SK-N-SH (cell line): ENCODE data around the gene SNCAIP. TPM values are rescaled to one million over a fixed set of nuclear protein-coding genes. Genes with fewer than 3 reads are reported as not detected.

ENCODE experiments used
- CTCF ChIA-PET: fragments of 300-600, 350-600 bp; formaldehyde crosslinking; extraction: SDS; loops from one replicate; lab custom pipeline; 2021; lab: Yijun Ruan, JAX
- POLR2A ChIA-PET: fragments of 350-600 bp; sonication (Branson Sonifier 250); formaldehyde crosslinking; extraction: SDS; loops from one replicate; lab custom pipeline; 2020; ENCODE audit warnings: antibody characterized with exemption, inconsistent platforms; lab: Yijun Ruan, JAX
- DNase-seq: peaks from one replicate; pipeline ENCODE4 v3.0.0; 2012
- H2AFZ ChIP-seq: fragments of 200-600 bp; sonication (generic); 2 replicates; pipeline ENCODE4 v1.8.1; 2016; ENCODE audit warnings: antibody characterized with exemption, mild to moderate bottlenecking, low read depth
- H3F3A ChIP-seq: fragments of 200-600 bp; sonication (generic); replicated peaks from 2 replicates; pipeline ENCODE3; 2016; ENCODE audit warnings: antibody characterized with exemption, mild to moderate bottlenecking; ENCODE audit not compliant: insufficient read depth
- H3K27ac ChIP-seq, 2 experiments: fragments of 200-500 bp in 1 of 2; fragments of 200-600 bp in 1 of 2; sonication (Bioruptor generic) in 1 of 2; sonication (generic), shearing (Covaris generic) in 1 of 2; 2 replicates each; pipeline versions ENCODE4 v1.5.1 to v1.6.1; 2014 to 2016; ENCODE audit warnings: low read depth in 2 of 2, inconsistent platforms in 1 of 2, low read length in 1 of 2, mild to moderate bottlenecking in 1 of 2, mixed read lengths in 1 of 2
- H3K27me3 ChIP-seq: fragments of 200-600 bp; sonication (generic), shearing (Covaris generic); 2 replicates; pipeline ENCODE4 v1.6.1; 2016; ENCODE audit warnings: mixed run types; ENCODE audit not compliant: insufficient read depth
- H3K36me3 ChIP-seq, 2 experiments: fragments of 200-500 bp in 1 of 2; fragments of 200-600 bp in 1 of 2; sonication (Bioruptor generic) in 1 of 2; sonication (generic) in 1 of 2; replicated peaks in 1 of 2; 2 replicates each; pipeline versions ENCODE3 to v1.5.1; 2014 to 2016; ENCODE audit warnings: low read length in 1 of 2, mild to moderate bottlenecking in 1 of 2; ENCODE audit not compliant: insufficient read depth in 2 of 2, control insufficient read depth in 1 of 2
- H3K4me1 ChIP-seq, 2 experiments: fragments of 200-500 bp in 1 of 2; fragments of 200-600 bp in 1 of 2; sonication (Bioruptor generic) in 1 of 2; sonication (generic), shearing (Covaris generic) in 1 of 2; 2 replicates each; pipeline versions ENCODE4 v1.5.1 to v1.6.1; 2014 to 2016; ENCODE audit warnings: low read depth in 1 of 2, low read length in 1 of 2, mixed run types in 1 of 2; ENCODE audit not compliant: insufficient read depth in 2 of 2, control insufficient read depth in 1 of 2
- H3K4me2 ChIP-seq: fragments of 200-600 bp; sonication (generic), shearing (Covaris generic); 2 replicates; pipeline ENCODE4 v1.6.1; 2017; ENCODE audit warnings: mixed run types
- H3K4me3 ChIP-seq, 2 experiments: fragments of 200-500 bp in 1 of 2; fragments of 200-600 bp in 1 of 2; sonication (Bioruptor generic) in 1 of 2; sonication (generic), shearing (Covaris generic) in 1 of 2; 2 replicates each; pipeline versions ENCODE4 v1.5.1 to v1.8.1; 2014 to 2016; ENCODE audit warnings: low read depth in 2 of 2, inconsistent platforms in 1 of 2, low read length in 1 of 2, mild to moderate bottlenecking in 1 of 2, mixed read lengths in 1 of 2, moderate library complexity in 1 of 2
- H3K79me2 ChIP-seq: fragments of 200-600 bp; sonication (generic); 2 replicates; pipeline ENCODE4 v1.8.1; 2017; ENCODE audit warnings: mild to moderate bottlenecking; ENCODE audit not compliant: insufficient read depth
- H3K9ac ChIP-seq: fragments of 200-600 bp; sonication (generic); 2 replicates; pipeline ENCODE4 v1.6.1; 2017; ENCODE audit warnings: mixed run types
- H3K9me2 ChIP-seq: fragments of 200-600 bp; sonication (generic); 2 replicates; pipeline ENCODE4 v1.6.1; 2017; ENCODE audit warnings: mixed run types
- H3K9me3 ChIP-seq: fragments of 200-600 bp; sonication (generic); 2 replicates; pipeline ENCODE4 v1.6.1; 2017; ENCODE audit warnings: mixed run types, mild to moderate bottlenecking, moderate library complexity
- H4K20me1 ChIP-seq: fragments of 200-600 bp; sonication (generic); 2 replicates; pipeline ENCODE4 v1.6.1; 2017; ENCODE audit warnings: mild to moderate bottlenecking, mixed run types; ENCODE audit not compliant: insufficient read depth
- EZH2phosphoT487 ChIP-seq: fragments of 200-600 bp; sonication (generic); IDR thresholded peaks from 2 replicates; pipeline ENCODE4 v1.6.1; 2017; ENCODE audit warnings: low read depth, mixed run types, mild to moderate bottlenecking, antibody characterized with exemption, moderate library complexity, borderline replicate concordance
- FOSL2 ChIP-seq: IDR thresholded peaks from 2 replicates; pipeline ENCODE4 v1.4.0; 2012; ENCODE audit warnings: low read depth, mild to moderate bottlenecking, moderate library complexity, borderline replicate concordance
- GATA2 ChIP-seq: sonication (generic); formaldehyde crosslinking; IDR thresholded peaks from 2 replicates; pipeline ENCODE4 v1.5.0; 2020; ENCODE audit warnings: mild to moderate bottlenecking, missing genetic modification reagents
- MEF2A ChIP-seq: IDR thresholded peaks from 2 replicates; pipeline ENCODE4 v1.4.0; 2012; ENCODE audit warnings: low read depth, borderline replicate concordance
- NFIC ChIP-seq: IDR thresholded peaks from 2 replicates; pipeline ENCODE4 v1.4.0; 2012; ENCODE audit warnings: borderline replicate concordance
- NRF1 ChIP-seq: IDR thresholded peaks from 2 replicates; pipeline ENCODE4 v1.6.1; 2012; ENCODE audit warnings: low read depth, mild to moderate bottlenecking, low read length
- RAD21 ChIP-seq: IDR thresholded peaks from 2 replicates; pipeline ENCODE4 v1.6.1; 2012; ENCODE audit warnings: mild to moderate bottlenecking, low read length
- RCOR1 ChIP-seq: fragments of 150-350 bp; IDR thresholded peaks from 2 replicates; pipeline ENCODE4 v1.6.1; 2017; ENCODE audit warnings: antibody characterized with exemption, low read length
- RFX5 ChIP-seq: IDR thresholded peaks from 2 replicates; pipeline ENCODE4 v1.6.1; 2012; ENCODE audit warnings: mild to moderate bottlenecking, improper control_type of control experiment, low read length
- RXRA ChIP-seq: IDR thresholded peaks from 2 replicates; pipeline ENCODE4 v1.4.0; 2012; ENCODE audit warnings: low read depth, mild to moderate bottlenecking, borderline replicate concordance
- TEAD4 ChIP-seq: IDR thresholded peaks from 2 replicates; pipeline ENCODE4 v1.4.0; 2012; ENCODE audit warnings: mild to moderate bottlenecking, borderline replicate concordance; ENCODE audit not compliant: insufficient read depth
- USF1 ChIP-seq: IDR thresholded peaks from 2 replicates; pipeline ENCODE4 v1.4.0; 2012; ENCODE audit warnings: low read depth, borderline replicate concordance
- YY1 ChIP-seq: IDR thresholded peaks from 2 replicates; pipeline ENCODE4 v1.4.0; 2012; ENCODE audit warnings: low read depth, mild to moderate bottlenecking
- WGBS: methylation state at CpG from one replicate; pipeline ENCODE4 v1.1.6; 2017; ENCODE audit warnings: low lambda C conversion rate; 5-methylcytosine and 5-hydroxymethylcytosine counted together
- polyA plus RNA-seq, 3 experiments: library from polyadenylated mRNA; depleted of rRNA; stranded (reverse); fragments of >200 nt; gene quantifications; 2 replicates each; pipeline ENCODE4 v1.2.3, GENCODE V29; 2012
- TF ChIP-seq, protein P1 (sequence below): IDR thresholded peaks from 2 replicates; pipeline ENCODE4 v1.4.0; 2012; ENCODE audit warnings: low read depth, borderline replicate concordance
- TF ChIP-seq, protein P2 (sequence below): fragments of 150-350 bp; IDR thresholded peaks from 2 replicates; pipeline ENCODE4 v1.6.1; 2016; ENCODE audit warnings: mild to moderate bottlenecking, low read depth, low read length

SNCAIP gene
- polyA plus RNA-seq, 1 of the 3 experiments (the other 2 are of a cell fraction) = not detected

DNA sequence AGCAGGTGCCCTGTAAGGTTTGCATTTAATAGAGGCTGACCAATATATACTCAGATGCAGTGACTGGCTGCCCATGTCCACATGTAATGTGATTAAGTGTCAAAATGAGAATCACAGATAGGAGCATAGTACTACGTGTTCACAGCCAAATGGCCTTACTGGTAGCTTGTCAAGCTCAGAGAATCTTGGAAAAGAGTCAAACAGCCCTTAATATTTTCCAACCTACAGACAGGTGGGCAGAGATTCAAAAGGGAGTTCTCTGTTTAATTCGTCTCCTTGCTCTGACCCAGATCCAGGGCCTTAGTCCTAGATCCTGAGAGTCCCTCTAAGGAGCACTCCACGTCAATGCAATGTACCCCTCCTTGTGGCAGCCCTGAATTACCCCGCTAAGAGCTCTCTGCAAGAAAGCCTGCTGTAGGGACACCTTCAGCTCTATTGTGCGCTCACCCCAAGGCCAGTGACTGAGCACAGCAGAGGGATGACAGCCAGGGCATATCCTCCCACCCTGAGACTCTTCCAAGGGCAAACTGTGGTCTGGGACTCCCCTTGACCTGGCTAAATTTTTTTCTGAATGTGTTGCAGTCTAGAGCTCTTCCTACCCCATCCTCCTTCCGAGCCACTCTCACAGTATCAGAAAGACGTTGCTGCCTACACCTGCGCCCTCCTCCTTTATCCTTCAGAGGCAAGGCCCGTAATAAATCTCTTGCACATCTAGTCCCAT is 159.2 kb downstream of the SNCAIP start:
- WGBS = 50% methylated on average over 8 of the region's 9 CpGs
- Histone ChIP-seq H3K4me3 (no peak overlapping the region), H3K27ac (no peak overlapping the region), H3K9me2 (no peaks in the 10 kb centered on the region), H3K9me3 (no peaks in the 10 kb centered on the region), H3K4me1 (peaks cover 0 to 12% of the 10 kb centered on the region in 2 experiments; a peak in 1 of 4 replicates), H4K20me1 (no peaks in the 10 kb centered on the region), H3K36me3 (no peaks in the 10 kb centered on the region), H3K9ac (no peak overlapping the region), H3F3A (no peaks in the 10 kb centered on the region), H3K27me3 (peaks cover 5% of the 10 kb centered on the region; the same call in 1 of the 2 replicates), H2AFZ (no peak overlapping the region), H3K4me2 (no peak overlapping the region), H3K79me2 (no peaks in the 10 kb centered on the region)
- TF ChIP-seq MEF2A = no peak
- TF ChIP-seq RFX5 = no peak
- TF ChIP-seq, protein P1, sequence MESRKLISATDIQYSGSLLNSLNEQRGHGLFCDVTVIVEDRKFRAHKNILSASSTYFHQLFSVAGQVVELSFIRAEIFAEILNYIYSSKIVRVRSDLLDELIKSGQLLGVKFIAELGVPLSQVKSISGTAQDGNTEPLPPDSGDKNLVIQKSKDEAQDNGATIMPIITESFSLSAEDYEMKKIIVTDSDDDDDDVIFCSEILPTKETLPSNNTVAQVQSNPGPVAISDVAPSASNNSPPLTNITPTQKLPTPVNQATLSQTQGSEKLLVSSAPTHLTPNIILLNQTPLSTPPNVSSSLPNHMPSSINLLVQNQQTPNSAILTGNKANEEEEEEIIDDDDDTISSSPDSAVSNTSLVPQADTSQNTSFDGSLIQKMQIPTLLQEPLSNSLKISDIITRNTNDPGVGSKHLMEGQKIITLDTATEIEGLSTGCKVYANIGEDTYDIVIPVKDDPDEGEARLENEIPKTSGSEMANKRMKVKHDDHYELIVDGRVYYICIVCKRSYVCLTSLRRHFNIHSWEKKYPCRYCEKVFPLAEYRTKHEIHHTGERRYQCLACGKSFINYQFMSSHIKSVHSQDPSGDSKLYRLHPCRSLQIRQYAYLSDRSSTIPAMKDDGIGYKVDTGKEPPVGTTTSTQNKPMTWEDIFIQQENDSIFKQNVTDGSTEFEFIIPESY = no peak
- no peak for TF ChIP-seq FOSL2
- no peak for TF ChIP-seq RAD21
- no peak for TF ChIP-seq YY1
- TF ChIP-seq NRF1 = no peak
- TF ChIP-seq NFIC = no peak
- no peak for DNase-seq
- ChIA-PET CTCF (interaction anchor here (1.2 to 1.7 kb wide), 2 partner anchors 12 to 275 kb away, joined by 3 to 4 read pairs; no protein-coding TSS in a partner anchor), POLR2A (no interaction called here)

DNA sequence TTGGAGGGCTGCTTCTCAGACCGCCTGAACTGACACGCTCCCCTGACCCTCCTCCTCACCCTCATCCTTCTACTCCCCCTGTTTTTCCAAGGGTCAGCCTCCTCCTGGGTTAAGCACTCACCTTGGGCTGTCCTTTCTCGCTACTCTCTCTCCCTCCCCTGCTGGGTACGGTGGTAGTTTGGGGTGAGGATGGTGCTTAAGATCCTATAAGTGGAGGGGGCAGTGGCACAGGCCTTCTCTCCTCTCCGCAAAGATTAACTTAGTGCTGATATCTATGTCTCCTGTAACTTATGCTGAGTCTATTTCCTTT is 159.7 kb downstream of the SNCAIP start:
- Histone ChIP-seq H3F3A (no peaks in the 10 kb centered on the region), H3K9me3 (no peaks in the 10 kb centered on the region), H3K4me2 (no peak overlapping the region), H3K9ac (no peak overlapping the region), H3K27ac (no peak overlapping the region), H3K79me2 (no peaks in the 10 kb centered on the region), H3K4me3 (no peak overlapping the region), H2AFZ (no peak overlapping the region), H3K27me3 (peaks cover 5% of the 10 kb centered on the region; the same call in 1 of the 2 replicates), H3K9me2 (no peaks in the 10 kb centered on the region), H3K4me1 (peaks cover 0 to 12% of the 10 kb centered on the region in 2 experiments; a peak in 1 of 4 replicates), H3K36me3 (no peaks in the 10 kb centered on the region), H4K20me1 (no peaks in the 10 kb centered on the region)
- 55% methylated on average over 5 of the region's 5 CpGs for WGBS
- POLR2A ChIA-PET = no interaction called here
- no peak for TF ChIP-seq USF1
- TF ChIP-seq RXRA = no peak
- no peak for TF ChIP-seq NRF1
- TF ChIP-seq GATA2 (CRISPR knock-in tag) = no peak
- TF ChIP-seq, protein P2, sequence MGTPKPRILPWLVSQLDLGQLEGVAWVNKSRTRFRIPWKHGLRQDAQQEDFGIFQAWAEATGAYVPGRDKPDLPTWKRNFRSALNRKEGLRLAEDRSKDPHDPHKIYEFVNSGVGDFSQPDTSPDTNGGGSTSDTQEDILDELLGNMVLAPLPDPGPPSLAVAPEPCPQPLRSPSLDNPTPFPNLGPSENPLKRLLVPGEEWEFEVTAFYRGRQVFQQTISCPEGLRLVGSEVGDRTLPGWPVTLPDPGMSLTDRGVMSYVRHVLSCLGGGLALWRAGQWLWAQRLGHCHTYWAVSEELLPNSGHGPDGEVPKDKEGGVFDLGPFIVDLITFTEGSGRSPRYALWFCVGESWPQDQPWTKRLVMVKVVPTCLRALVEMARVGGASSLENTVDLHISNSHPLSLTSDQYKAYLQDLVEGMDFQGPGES = no peak
- no peak for TF ChIP-seq RCOR1
- TF ChIP-seq EZH2phosphoT487 = no peak
- no peak for TF ChIP-seq TEAD4
- DNase-seq = no peak
- CTCF ChIA-PET = interaction anchor here (1.2 kb wide), 1 partner anchor 13 kb away, joined by 3 read pairs; no protein-coding TSS in a partner anchor
